Measurements from ENCODE around the gene IRAK3.
"Not testable (repeated sequence)": the region's sequence is repeated elsewhere in the genome, so short reads cannot be mapped to it uniquely, and the experiment has no call there.

IRAK3 gene

GRCh38 chr12:66228462-66228861 is 39.4 kb downstream of the IRAK3 start:
- no peak for DNase-seq

DNA sequence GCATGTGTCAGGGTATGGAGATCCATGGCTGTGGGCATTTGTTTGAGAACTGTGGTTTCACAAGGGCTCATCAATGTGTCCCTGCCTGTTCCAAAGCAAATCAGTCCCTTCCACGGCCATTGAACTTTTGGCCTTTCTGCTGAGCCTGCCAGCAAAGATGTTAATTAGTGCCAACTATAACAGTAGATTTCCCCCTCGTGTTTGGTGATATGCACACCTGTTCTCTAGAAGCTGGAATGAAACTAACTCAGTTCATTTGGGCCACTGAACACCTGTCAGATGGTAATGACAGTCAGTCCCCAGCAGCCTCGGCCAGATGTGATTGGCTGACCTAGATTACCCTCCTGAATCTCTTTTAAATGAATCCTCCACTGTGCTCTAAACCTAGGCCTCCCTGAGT is 43.2 kb downstream of the IRAK3 start:
- DNase-seq, result peak; percentile 78

- DNase-seq, result not testable (repeated sequence)
Measured at GRCh38 chr12:66234037-66234693, 45.2 kb downstream of the IRAK3 start.

GRCh38 chr12:66234773-66235625 is 46.0 kb downstream of the IRAK3 start:
- peak; percentile 17 for DNase-seq

- no peak for DNase-seq
Measured at GRCh38 chr12:66235626-66236281, 46.7 kb downstream of the IRAK3 start.

GRCh38 chr12:66236282-66236675 is 47.3 kb downstream of the IRAK3 start:
- DNase-seq, result not testable (repeated sequence)

GRCh38 chr12:66236969-66237368 is 48.0 kb downstream of the IRAK3 start:
- no peak for DNase-seq

GRCh38 chr12:66237505-66238175 is 48.6 kb downstream of the IRAK3 start:
- DNase-seq, result no peak

DNA sequence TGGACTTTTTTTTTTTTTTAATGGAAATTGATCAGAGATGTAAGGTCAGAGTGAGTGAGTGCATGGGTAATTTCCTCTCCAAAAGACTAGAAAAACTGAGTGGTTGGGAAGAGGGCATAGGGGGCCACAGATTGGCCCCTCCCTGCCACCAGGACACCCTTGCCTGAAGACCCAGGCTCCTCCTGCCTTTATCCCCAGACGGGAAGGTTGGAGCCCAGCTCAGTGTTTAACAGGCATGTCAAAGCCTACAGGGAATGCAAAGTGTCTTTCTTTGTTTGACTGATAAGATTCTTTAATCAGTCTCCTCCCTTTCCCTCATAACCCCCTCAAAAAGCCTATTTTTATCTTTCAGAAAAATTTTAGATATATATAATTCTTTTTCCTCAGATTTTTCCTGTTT is 50.3 kb downstream of the IRAK3 start:
- no peak for DNase-seq

DNA sequence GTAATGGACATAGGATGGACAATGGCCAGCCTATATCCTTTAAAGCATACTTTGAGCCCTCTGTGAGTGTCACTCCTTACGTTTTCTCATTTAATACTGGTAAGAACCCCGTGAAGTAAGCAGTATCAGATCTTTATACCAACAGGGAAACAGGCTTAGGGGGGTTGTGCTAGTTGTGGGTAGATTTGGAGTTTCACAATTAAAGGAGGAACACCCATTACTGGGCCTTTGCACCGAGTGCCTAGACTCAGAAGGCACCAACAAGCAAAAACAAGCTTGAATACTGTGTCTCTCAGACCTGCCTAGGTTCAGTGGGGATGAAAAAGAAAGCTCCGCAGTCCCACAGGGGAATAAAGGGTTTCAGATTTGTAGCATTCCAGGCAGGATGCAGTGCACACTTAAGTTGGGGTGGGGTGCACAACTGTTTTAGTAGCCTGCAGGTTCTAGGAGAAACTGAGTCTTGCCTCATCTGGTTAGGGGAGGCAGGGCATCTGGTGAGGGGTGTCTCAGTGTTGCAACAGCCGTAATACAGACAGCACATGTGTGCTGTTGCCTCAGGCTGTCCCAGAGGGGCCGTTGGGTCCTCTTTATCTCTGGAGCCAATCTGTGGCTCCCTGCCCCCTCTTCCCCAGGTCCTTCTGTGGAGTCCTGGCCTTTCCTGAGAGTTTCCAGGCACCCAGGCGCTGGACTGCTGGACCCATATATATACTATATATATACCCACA is 51.2 kb downstream of the IRAK3 start:
- peak; percentile 10 for DNase-seq

DNA sequence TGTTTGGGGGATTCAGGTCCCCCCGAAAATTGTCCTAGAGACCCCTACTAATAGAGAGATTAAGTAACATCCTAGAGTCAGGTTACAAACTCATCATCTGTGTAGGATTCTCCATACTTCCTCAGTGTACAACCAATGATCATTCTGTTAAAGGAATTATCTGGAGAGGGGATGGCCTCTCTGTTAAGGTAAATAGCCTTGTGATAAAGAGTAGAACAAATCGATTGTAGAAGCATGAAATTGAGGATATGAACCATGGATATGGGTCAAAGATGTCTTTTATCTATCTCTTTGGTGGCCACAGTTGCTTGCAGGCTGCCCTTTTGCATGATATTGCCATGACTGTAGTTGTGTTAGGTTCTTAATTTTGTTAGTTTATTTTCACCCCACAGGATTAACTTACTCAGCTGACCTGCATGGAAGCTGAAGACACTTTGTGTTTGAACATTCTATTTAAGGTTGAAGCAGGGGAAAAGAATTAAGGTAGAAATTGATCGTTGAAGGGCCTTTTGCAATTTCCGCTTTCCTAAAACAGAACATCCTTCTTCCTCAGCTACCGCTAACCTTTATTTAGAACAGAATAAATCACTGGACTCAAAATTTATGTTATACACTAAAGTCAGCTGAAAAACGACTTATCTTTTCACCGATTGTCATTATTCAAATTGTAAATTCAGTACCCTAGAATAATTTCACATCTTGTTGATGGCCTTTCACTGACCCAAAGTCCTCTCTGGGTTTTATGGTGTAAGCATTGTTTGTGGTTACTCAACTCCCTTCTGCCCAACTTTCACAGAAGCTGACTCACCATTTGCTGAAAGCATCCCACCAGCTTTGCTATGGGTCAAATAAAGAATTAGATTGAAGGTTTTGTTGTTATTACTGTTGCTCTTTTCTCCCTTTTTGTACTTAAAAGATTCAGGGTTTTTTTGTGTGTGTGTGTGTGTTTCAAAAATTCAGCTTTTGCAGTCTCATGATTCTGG is 52.3 kb downstream of the IRAK3 start:
- no peak for DNase-seq

DNA sequence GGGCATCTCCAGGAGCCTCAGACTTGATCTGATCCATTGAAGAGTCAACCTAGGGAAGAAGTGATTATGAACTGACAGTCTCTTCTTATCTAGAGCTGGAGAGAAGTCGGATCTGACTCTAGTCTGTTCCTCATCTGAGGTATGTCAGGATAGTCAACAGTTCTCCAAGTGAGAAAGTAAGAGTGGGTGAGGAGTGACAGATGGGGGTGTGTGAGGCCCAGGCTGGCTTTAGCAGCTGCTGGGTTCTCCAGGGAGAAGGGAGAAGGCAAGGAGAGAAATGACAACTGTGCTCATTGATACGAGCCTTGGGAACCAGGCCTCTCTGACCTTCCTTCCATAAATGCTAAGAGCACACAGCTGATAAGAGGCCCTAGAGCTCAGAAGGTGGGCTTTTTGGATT is 53.3 kb downstream of the IRAK3 start:
- peak; percentile 67 for DNase-seq

DNA sequence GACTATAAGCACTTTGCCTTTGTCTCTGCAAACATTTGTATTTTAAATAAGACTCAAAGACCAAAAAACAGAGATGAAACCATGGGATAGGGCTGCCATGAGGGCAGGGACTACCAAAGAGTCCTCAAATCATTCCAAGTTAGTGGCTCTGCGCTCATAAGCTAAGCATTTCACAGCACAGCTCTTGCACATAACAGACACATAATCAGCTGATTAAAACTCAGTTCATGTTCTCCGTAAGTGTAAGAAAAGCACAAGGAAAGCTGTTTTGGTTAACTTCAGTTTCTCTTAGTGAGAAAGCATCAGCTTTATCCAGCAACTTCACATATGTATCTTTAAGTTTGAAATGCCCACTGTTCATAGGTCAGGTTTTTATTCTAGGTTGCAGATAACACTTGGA is 54.9 kb downstream of the IRAK3 start:
- DNase-seq, result no peak

GRCh38 chr12:66244446-66244845 is 55.4 kb downstream of the IRAK3 start:
- DNase-seq, result no peak

DNA sequence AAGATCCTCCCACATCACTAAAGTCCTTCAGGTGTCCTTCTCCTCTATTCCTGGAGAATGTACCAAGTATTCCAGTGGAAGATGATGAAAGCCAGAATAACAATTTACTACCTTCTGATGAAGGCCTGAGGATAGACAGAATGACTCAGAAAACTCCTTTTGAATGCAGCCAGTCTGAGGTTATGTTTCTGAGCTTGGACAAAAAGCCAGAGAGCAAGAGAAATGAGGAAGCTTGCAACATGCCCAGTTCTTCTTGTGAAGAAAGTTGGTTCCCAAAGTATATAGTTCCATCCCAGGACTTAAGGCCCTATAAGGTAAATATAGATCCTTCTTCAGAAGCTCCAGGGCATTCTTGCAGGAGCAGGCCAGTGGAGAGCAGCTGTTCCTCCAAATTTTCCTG is 58.7 kb downstream of the IRAK3 start:
- DNase-seq, result no peak

- no peak for DNase-seq
Measured at GRCh38 chr12:66251049-66251448, 62.0 kb downstream of the IRAK3 start.

- DNase-seq, result no peak
Measured at GRCh38 chr12:66252771-66253170, 63.8 kb downstream of the IRAK3 start.

GRCh38 chr12:66255737-66256136 is 66.7 kb downstream of the IRAK3 start:
- DNase-seq, result no peak

- no peak for DNase-seq
Measured at GRCh38 chr12:66258011-66258410, 69.0 kb downstream of the IRAK3 start.

DNA sequence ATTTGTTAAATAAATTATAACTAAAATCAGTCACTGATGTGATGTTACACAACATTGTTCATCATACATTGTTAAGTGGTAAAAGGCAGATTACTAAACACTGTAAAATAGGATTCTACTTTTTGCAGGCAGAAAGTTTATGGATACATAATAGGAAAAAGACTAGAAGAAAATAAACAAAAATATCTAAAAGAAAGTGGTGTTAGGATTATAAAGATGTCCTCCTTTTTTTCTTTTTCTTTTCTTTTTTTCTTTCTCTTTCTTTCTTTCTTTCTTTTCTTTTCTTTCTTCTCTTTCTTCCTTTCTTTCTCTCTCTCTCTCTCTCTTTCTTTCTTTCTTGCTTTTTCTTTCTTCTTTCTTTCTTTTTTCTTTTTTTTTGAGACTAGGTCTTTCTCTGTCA is 73.7 kb downstream of the IRAK3 start:
- no peak for DNase-seq

DNA sequence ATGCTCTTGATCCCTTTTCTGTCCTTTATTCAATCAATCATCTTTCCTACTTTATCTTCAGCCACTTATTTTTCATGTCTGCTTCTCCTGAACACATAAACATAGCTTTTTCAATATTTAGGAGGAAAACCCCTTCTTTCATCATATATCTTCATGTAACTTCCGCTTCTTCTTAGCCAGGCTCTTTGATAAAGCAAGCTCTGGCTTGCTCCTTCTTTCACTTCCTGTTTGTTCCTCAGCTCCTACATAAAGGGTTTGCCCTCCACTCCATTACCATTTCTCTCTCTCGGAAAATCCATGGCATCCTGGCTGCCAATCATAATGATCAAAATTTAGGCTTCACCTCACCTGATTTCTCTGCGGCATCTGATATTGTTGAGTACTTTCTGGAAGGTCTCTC is 79.5 kb downstream of the IRAK3 start:
- DNase-seq, result no peak

Measured in NCI-H2171 treated with DMSO at 0.1 percent for 48 hours (cell line).